Neutrophil (primary cell): Measurements from ENCODE around the gene XYLT1.

Source experiments
- H3K27ac ChIP-seq: fragments of 200-600 bp; sonication (generic); 2 replicates; pipeline ENCODE4 v1.5.1; 2016; ENCODE audit warnings: mild to moderate bottlenecking, moderate library complexity
- H3K27me3 ChIP-seq: fragments of 200-600 bp; sonication (generic); 2 replicates; pipeline ENCODE4 v1.6.0; 2016; ENCODE audit warnings: mild to moderate bottlenecking
- H3K36me3 ChIP-seq: fragments of 200-600 bp; sonication (generic); 2 replicates; pipeline ENCODE4 v1.5.1; 2017
- H3K4me1 ChIP-seq, 2 experiments: fragments of 200-600 bp in 1 of 2; sonication (generic) in 1 of 2; 1 replicate in 1 of 2; 2 replicates in 1 of 2; pipeline versions ENCODE4 v1.5.1 to v1.6.1; 2013 to 2016; ENCODE audit warnings: low read depth in 1 of 2, low read length in 1 of 2, mild to moderate bottlenecking in 1 of 2, moderate library complexity in 1 of 2; ENCODE audit not compliant: control insufficient read depth in 1 of 2, insufficient read depth in 1 of 2
- H3K4me3 ChIP-seq, 2 experiments: fragments of 200-600 bp in 1 of 2; sonication (generic) in 1 of 2; 1 replicate in 1 of 2; 2 replicates in 1 of 2; pipeline ENCODE4 v1.5.1; 2013 to 2016; ENCODE audit warnings: low read depth in 1 of 2, low read length in 1 of 2, mild to moderate bottlenecking in 1 of 2, moderate library complexity in 1 of 2
- H3K9me3 ChIP-seq: fragments of 200-600 bp; sonication (generic); 2 replicates; pipeline ENCODE4 v1.5.1; 2016
- TF ChIP-seq, protein P1 (sequence below): fragments of 200-600 bp; sonication (generic); IDR thresholded peaks from 2 replicates; pipeline ENCODE4 v1.5.1; 2016; ENCODE audit warnings: antibody characterized with exemption

The XYLT1 gene

DNA sequence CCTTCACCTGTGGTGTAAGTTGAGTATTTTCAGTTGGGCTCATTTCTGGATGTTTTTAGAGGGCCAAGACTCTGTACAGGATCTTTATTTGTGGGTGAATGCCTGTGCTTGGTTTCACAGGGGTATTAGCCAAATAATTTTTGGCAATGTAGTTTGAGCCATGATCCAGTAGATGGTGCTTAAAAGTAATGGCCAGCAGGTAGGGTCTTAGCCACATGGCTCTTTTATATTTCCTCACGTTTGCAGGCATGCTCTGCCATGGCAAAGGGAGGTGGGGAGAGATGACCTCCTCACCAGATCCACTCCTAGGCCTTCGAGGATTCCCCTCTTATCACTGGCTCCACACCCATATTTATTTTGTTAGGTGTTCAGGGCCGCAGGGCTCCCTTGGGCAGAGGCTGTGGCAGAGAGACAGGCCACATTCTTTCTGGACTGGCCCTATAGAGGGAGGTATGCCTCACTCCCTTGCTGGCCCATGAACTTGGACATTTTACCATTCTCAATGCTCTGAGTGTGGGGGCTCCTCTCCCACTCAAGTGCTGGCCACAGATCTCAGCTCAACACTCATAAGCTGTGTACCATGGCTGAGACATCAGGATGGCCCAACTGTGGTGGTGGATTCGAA lies 417.1 kb downstream of the XYLT1 start:
- Histone ChIP-seq H3K4me3 (no peak overlapping the region), H3K27me3 (peaks cover 8% of the 10 kb centered on the region), H3K36me3 (no peaks in the 10 kb centered on the region), H3K27ac (no peak overlapping the region), H3K9me3 (no peaks in the 10 kb centered on the region), H3K4me1 (no peaks in the 10 kb centered on the region)
- TF ChIP-seq, protein P1, sequence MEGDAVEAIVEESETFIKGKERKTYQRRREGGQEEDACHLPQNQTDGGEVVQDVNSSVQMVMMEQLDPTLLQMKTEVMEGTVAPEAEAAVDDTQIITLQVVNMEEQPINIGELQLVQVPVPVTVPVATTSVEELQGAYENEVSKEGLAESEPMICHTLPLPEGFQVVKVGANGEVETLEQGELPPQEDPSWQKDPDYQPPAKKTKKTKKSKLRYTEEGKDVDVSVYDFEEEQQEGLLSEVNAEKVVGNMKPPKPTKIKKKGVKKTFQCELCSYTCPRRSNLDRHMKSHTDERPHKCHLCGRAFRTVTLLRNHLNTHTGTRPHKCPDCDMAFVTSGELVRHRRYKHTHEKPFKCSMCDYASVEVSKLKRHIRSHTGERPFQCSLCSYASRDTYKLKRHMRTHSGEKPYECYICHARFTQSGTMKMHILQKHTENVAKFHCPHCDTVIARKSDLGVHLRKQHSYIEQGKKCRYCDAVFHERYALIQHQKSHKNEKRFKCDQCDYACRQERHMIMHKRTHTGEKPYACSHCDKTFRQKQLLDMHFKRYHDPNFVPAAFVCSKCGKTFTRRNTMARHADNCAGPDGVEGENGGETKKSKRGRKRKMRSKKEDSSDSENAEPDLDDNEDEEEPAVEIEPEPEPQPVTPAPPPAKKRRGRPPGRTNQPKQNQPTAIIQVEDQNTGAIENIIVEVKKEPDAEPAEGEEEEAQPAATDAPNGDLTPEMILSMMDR = no peak
